T-helper 1 cell treated with Interleukin-12 subunit alpha and Interleukin-12 subunit beta and Interleukin-4 antibody, amounts not matched to agents 30 ng/mL and 1 ng/mL, for 36 hours (primary cell): Measurements from ENCODE around the gene COLGALT1. TPM values are rescaled to one million over a fixed set of nuclear protein-coding genes. Genes with fewer than 3 reads are reported as not detected.
"Not testable (repeated sequence)": the region's sequence is repeated elsewhere in the genome, so short reads cannot be mapped to it uniquely, and the experiment has no call there.

Source experiments
- intact Hi-C: fragments of 100-400 bp; cut with micrococcal nuclease; formaldehyde crosslinking; loops from one replicate; pipeline ENCODE4 v1.15.1; 2024
- total RNA-seq: library from RNA; stranded (reverse); gene quantifications from 2 replicates; pipeline ENCODE4 v1.2.3, GENCODE V29; 2022

The COLGALT1 gene
- total RNA-seq, 1 donor from 2014 or later = 62.0 TPM

GRCh38 chr19:17594296-17594695 lies 38.8 kb downstream of the COLGALT1 start:
- intact Hi-C loops = not testable (repeated sequence)

DNA sequence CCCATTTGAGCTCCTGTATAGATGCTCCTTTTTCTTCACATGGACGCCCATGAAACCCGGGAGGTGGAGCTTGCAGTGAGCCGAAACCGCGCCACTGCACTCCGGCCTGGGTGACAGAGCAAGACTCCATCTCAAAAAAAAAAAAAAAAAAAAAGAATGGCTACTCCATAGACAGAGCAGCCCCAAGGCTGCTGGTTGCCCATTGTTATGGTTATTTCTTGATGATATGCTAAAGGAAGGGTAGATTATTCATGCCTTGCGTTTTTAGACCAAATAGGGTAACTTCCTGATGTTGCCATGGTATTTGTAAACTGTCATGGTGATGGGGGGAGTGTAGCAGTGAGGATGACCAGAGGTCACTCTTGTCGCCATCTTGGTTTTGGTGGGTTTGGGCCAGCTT lies 42.6 kb downstream of the COLGALT1 start:
- intact Hi-C loops = not testable (repeated sequence)

DNA sequence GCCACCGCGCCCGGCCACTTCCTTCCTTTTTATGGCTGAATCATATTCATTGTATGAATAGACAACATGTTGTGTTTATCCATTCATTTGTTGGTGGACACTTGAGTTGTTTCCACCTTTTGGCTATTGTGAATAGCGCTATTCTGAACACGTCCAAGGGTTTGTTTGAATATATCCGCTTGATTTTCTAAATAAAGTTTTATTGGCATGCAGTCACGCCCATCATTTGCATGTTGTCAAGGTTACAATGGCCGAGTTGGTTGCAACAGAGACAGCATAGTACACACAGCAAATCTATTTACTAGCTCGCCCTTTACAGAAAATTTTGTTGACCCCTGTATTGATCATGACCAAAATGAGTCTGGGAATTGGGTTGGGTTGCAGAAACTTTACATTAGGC lies 43.5 kb downstream of the COLGALT1 start:
- intact Hi-C loops = no loop called here

DNA sequence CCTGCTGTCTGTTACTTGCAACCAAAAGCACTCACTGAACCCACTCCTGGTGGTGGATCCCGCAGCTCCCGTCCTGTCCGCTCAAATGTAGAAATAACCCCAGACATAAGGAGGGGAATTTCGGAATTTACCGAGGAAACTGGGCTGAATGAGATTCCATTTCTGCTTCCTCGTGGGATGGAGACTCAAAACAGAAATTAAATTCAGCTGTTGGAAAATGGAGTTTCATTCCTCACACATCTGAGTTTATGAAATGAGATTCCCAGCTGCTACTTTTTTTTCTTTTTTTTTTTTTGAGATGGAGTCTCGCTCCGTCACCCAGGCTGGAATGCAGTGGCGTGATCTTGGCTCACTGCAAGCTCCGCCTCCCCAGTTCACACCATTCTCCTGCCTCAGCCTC lies 44.3 kb downstream of the COLGALT1 start:
- intact Hi-C loops = no loop called here

DNA sequence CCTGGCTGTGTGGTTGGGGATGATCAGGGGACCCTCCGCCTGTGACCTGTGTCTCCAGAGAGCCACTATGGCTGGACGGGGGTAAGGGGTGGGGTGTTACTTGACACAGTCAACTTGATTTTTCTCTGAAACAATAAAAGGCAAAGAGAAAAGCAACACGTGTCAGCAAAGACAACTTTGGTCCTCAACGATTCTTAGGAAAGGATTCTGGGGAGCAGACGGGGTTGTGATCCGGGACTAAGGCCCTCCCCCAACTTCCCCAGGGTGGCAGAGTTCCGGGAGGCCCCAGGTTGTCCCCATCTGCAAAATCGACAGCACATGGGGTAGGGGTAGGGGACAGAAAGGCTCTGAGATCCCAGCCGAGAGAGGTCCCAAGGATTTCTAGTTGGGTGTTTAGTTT lies 46.2 kb downstream of the COLGALT1 start:
- intact Hi-C loops = no loop called here

- intact Hi-C loops = no loop called here
Observed at GRCh38 chr19:17602217-17602616, 46.8 kb downstream of the COLGALT1 start.

DNA sequence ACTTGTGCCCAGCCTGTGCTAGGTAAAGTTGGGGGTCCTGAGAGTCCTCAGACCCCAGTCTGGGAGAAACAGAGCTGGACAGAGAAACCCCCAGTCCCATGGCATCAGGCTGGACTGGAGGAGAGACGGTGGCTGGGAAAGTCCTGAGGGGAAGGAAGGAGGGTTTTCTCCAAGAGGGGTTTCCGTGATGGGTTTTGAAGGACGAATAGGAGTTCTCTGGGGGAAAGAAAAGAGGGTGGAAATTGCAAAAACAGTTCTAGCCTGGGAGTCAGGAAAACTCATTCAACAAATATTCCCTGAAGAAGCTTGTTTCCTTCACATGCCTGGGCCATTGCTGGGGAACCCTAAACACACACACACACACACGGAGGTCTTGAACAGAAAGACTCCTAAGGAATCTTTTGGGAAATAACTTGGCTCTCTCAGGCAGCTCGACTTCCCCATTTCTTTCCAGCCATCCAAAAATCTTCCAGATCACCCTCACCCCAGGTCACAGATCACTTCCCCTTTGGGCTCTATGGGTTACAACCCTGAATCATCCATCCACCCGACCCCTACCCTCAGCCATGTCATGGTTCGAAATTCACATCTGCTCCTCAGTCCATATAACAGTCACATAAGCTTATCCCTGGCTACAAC lies 47.5 kb downstream of the COLGALT1 start:
- intact Hi-C loops = no loop called here

DNA sequence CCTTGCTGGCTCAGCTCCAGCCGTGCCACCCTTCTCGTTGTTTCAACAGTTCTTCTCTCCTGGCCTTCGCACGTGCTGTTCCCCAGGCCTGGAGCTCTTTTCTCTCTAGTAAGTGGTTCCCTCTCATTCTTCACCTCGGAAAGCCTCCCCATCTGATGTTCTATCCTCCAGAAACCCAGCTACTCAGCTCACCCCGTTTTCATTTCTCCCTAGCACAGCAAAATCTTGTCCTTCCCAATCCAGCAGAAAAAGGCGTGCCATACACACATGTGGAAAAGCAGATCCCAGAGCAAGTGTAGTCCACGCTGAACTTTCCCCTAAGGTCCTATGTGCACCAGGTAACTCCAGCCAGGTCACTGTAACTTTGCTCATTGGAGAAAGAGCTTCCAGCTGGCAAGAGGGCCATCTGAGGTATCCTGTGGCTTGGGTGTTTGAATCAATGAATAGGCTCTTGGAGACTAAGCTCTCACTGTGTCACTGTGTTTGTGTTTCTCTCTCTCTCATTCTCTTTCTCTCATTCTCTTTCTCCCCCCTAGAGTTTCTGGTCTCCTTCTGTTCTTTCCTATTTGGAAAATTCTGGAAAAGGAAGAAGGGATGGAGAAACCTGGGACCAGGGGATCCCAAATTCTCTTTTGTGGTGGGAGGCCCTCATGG lies 49.0 kb downstream of the COLGALT1 start:
- intact Hi-C loops = loop anchor here (5.0 kb wide), 1 partner anchor 253 kb away; the partner anchor contains the start of gene RPL18A

GRCh38 chr19:17605117-17605516 lies 49.7 kb downstream of the COLGALT1 start:
- intact Hi-C loops = loop anchor here (5.0 kb wide), 1 partner anchor 252 kb away; the partner anchor contains the start of gene RPL18A

DNA sequence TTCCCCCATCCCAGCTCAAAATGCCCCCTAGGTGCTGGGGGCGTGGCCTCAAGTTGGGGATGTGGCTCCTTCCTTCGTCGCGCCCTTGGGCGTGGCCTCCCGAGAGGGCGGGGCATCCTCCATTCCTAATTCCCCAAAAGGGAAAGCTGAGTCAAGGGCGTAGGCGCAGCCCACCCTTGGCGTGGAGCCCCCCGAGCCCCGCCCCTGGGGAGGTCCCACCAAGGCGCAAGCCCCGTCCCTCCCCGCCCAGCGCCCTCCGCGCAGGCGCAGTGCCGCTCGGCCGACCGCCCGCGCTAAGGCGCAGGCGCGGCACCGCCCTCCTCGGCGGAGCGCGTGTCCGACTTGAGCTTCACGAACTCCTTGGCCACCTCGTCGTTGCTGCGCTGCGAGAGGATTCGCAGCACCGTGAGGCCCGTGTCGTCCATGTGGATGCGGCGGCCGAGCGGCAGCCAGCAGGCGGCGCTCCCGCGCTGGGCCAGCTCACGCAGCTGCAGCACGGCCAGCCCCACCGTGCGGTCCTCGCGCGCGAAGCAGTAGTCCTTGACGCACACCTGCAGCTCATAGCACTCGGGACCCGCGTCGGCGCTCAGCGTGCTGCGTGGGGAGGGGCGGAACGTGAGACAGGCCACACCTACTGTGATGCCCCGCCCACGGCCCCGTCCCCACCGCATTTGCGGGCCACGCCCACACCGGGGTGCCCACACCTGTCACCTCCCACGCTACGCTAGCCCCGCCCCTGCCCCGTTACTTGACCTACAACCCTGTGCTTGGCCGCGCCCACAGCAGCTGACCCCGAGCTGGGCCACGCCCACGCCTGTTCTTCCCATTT lies 50.5 kb downstream of the COLGALT1 start:
- intact Hi-C loops = loop anchor here (1.0 to 5.0 kb wide), 5 partner anchors 51 to 251 kb away; partner anchors contain the start of genes COLGALT1 and RPL18A

- intact Hi-C loops = loop anchor here (1.0 to 5.0 kb wide), 5 partner anchors 51 to 251 kb away; partner anchors contain the start of genes COLGALT1 and RPL18A
Observed at GRCh38 chr19:17606590-17607185, 51.2 kb downstream of the COLGALT1 start.

- intact Hi-C loops = loop anchor here (5.0 kb wide), 1 partner anchor 249 kb away; the partner anchor contains the start of gene RPL18A
Observed at GRCh38 chr19:17607936-17608335, 52.5 kb downstream of the COLGALT1 start.

- intact Hi-C loops = no loop called here
Observed at GRCh38 chr19:17610384-17610783, 54.9 kb downstream of the COLGALT1 start.

GRCh38 chr19:17611462-17612244 lies 56.2 kb downstream of the COLGALT1 start:
- intact Hi-C loops = no loop called here

DNA sequence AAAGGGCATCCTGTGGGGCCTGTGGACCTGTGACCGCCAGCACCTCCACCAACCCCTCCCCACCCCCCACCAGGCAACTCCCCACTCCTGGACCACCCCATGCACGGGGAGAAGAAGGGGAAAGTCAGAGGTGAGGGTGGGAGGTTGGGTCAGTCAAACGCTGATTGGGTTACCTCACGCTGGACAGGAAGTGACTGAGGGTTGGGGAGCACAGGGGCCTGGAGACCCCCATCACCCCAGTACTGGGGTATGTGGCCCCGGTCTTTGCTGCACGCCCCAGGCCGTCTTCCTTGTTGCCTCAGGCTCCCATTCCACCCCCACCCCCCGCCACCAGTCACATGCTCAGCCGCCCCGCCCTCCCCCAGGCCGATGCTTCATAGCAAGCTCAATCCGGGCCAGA lies 59.0 kb downstream of the COLGALT1 start:
- intact Hi-C loops = no loop called here

DNA sequence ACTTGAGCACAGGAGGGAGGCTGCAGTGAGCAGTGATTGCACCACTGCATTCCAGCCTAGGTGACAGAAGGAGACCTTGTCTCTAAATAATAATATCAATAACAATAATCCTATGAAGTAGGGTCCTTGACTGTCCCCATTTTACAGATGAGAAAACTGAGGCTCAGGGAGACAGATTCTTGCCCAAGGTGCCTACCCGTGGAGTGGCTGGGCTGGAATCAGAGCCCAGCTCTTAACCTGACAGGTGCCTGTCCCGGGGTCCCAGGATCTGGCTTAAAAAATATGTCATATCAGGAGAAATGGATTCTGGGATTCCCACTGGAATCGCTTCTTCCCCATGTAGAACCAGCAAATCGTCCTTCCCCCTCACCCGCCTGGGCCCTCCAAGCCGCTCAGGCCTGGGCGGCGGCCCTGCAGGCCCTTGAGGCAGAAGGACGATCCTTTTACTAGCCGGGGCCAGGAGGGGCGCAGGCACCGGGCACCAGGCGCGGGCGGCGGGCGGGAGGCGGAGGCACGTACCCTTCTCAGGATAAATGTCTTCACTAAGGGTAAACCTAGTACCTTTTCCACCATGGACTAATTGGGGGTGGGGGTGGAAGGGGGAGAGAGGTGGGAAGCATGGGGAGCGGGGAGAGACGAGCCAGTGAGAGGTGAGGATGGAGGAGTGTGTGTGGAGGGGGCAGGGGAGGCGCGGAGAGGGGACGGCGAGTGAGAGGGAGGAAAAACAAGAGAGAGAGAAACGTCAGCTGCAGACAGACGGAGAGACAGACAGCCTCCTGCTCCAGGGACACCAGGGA lies 60.6 kb downstream of the COLGALT1 start:
- intact Hi-C loops = no loop called here

GRCh38 chr19:17616686-17616960 lies 61.2 kb downstream of the COLGALT1 start:
- intact Hi-C loops = no loop called here

GRCh38 chr19:17616961-17617806 lies 61.7 kb downstream of the COLGALT1 start:
- intact Hi-C loops = no loop called here

GRCh38 chr19:17617807-17618192 lies 62.4 kb downstream of the COLGALT1 start:
- intact Hi-C loops = no loop called here
